GM12878 (cell line): ENCODE data around the gene C3orf22. TPM values are rescaled to one million over a fixed set of nuclear protein-coding genes. Genes with fewer than 3 reads are reported as not detected.

Source experiments
- ATAC-seq: fragments of 200-7000 bp; cut with Tn5 transposase; 3 replicates; pipeline ENCODE4 v1.9.1; 2020; ENCODE audit warnings: mild to moderate bottlenecking, moderate library complexity
- BruUV-seq: library from RNA; stranded (reverse); fragments of 400-500 nt; replicated peaks from 2 replicates; lab custom pipeline; 2021; lab: Mats Ljungman, UMichigan
- CTCF ChIA-PET: fragments of 300-600 bp; sonication (Branson Sonifier 250); formaldehyde crosslinking; extraction: SDS; loops from one replicate; lab custom pipeline; 2021; ENCODE audit warnings: inconsistent platforms; lab: Yijun Ruan, JAX
- POLR2A ChIA-PET: fragments of 350-600 bp; formaldehyde crosslinking; extraction: SDS; loops from one replicate; lab custom pipeline; 2021; ENCODE audit warnings: inconsistent platforms; lab: Charles Lee
- RAD21 ChIA-PET: fragments of 300-600 bp; sonication (Branson Sonifier 250); formaldehyde crosslinking; loops from one replicate; lab custom pipeline; 2023; ENCODE audit warnings: antibody characterized with exemption; ENCODE audit not compliant: unreplicated experiment; lab: Charles Lee
- SMC1A ChIA-PET: fragments of 300-600 bp; sonication (Branson Sonifier 250); formaldehyde crosslinking; loops from one replicate; lab custom pipeline; 2023; ENCODE audit not compliant: unreplicated experiment, uncharacterized antibody; lab: Charles Lee
- DNase-seq: peaks from one replicate; pipeline ENCODE4 v3.0.0-alpha.2; 2011; ENCODE audit warnings: low read depth, low spot score
- FAIRE-seq: peaks from 3 replicates; lab custom pipeline; 2011; peaks lifted over from hg19 to GRCh38; lab: Jason Lieb, UNC
- H2AFZ ChIP-seq: 2 replicates; pipeline ENCODE4 v1.6.0; 2011; ENCODE audit warnings: low read depth, low read length, control low read depth; ENCODE audit not compliant: control insufficient read depth
- H3K27ac ChIP-seq: 2 replicates; pipeline ENCODE4 v1.5.1; 2011; ENCODE audit warnings: control low read depth; ENCODE audit not compliant: control insufficient read depth, insufficient read depth
- H3K27me3 ChIP-seq, 2 experiments: replicated peaks in 1 of 2; 2 replicates each; pipeline versions ENCODE4 v1.6.0 to v1.6.1; 2011; ENCODE audit warnings: low read length in 1 of 2; ENCODE audit not compliant: control insufficient read depth in 2 of 2, insufficient read depth in 2 of 2
- H3K36me3 ChIP-seq, 2 experiments: 2 replicates each; pipeline ENCODE4 v1.5.1; 2011; ENCODE audit warnings: low read length in 1 of 2; ENCODE audit not compliant: control insufficient read depth in 2 of 2, insufficient read depth in 2 of 2
- H3K4me1 ChIP-seq: 2 replicates; pipeline ENCODE4 v1.6.1; 2011; ENCODE audit warnings: mild to moderate bottlenecking, low read length, moderate library complexity, mixed read lengths; ENCODE audit not compliant: control insufficient read depth, insufficient read depth
- H3K4me2 ChIP-seq: 2 replicates; pipeline ENCODE4 v1.6.0; 2011; ENCODE audit warnings: control low read depth; ENCODE audit not compliant: control insufficient read depth, insufficient read depth
- H3K4me3 ChIP-seq: fragments of 200-600 bp; sonication (generic); 2 replicates; pipeline ENCODE4 v1.5.1; 2016
- H3K79me2 ChIP-seq: 2 replicates; pipeline ENCODE4 v1.6.0; 2011; ENCODE audit warnings: low read length; ENCODE audit not compliant: control insufficient read depth, insufficient read depth
- H3K9ac ChIP-seq: 2 replicates; pipeline ENCODE4 v1.8.0; 2011; ENCODE audit warnings: low read length, control low read depth, mixed read lengths; ENCODE audit not compliant: control insufficient read depth, insufficient read depth
- H3K9me3 ChIP-seq: replicated peaks from 3 replicates; pipeline ENCODE4 v1.5.1; 2011; ENCODE audit warnings: mild to moderate bottlenecking, low read length; ENCODE audit not compliant: control insufficient read depth, insufficient read depth
- H4K20me1 ChIP-seq: 2 replicates; pipeline ENCODE4 v1.6.0; 2011; ENCODE audit not compliant: control insufficient read depth, insufficient read depth
- CHD4 ChIP-seq: fragments of 200-600 bp; sonication (generic); IDR thresholded peaks from 2 replicates; pipeline ENCODE4 v1.6.1; 2016; ENCODE audit warnings: mild to moderate bottlenecking
- EED ChIP-seq: sonication (generic); IDR thresholded peaks from 2 replicates; pipeline ENCODE4 v1.6.1; 2016; ENCODE audit warnings: antibody characterized with exemption, low read depth
- MEF2B ChIP-seq: fragments of 450-650 bp; IDR thresholded peaks from 2 replicates; pipeline ENCODE4 v1.6.1; 2018; ENCODE audit warnings: mild to moderate bottlenecking, moderate library complexity; ENCODE audit not compliant: partially characterized antibody, poor library complexity, severe bottlenecking
- NFXL1 ChIP-seq: fragments of 450-650 bp; IDR thresholded peaks from 2 replicates; pipeline ENCODE4 v1.6.1; 2017; ENCODE audit warnings: antibody characterized with exemption, mild to moderate bottlenecking, borderline replicate concordance
- RCOR1 ChIP-seq: conservative IDR thresholded peaks from 2 replicates; pipeline ENCODE4 v1.6.1; 2012; ENCODE audit warnings: low read depth, low read length, improper control_type of control experiment
- TCF7 ChIP-seq: IDR thresholded peaks from 2 replicates; pipeline ENCODE4 v1.6.1; 2014; ENCODE audit warnings: antibody characterized with exemption, borderline replicate concordance
- WGBS: methylation state at CpG from one replicate; pipeline ENCODE4 v1.1.6; 2016; ENCODE audit warnings: low lambda C conversion rate; ENCODE audit not compliant: insufficient replicate concordance, insufficient coverage; ENCODE audit errors: missing lambda C conversion rate; 5-methylcytosine and 5-hydroxymethylcytosine counted together
- in situ Hi-C: fragments of 300-500 bp; cut with MboI; formaldehyde crosslinking; loops from 9 replicates; pipeline ENCODE4 v1.14.3; 2018; ENCODE audit warnings: mixed read lengths
- intact Hi-C: fragments of 100-400 bp; cut with micrococcal nuclease; formaldehyde crosslinking; loops from one replicate; pipeline ENCODE4 v1.14.2; 2022; ENCODE audit not compliant: unreplicated experiment
- polyA plus RNA-seq, 11 experiments: library from polyadenylated mRNA; depleted of rRNA in 4 of 11; unstranded in 6 of 11; stranded (reverse) in 5 of 11; fragments of >200 nt; fragmentation: Nextera tagmentation in 4 of 11; fragmentation: Illumina TruSeq in 1 of 11; extraction: Ambion mirVana in 4 of 11; extraction: Trizol in 1 of 11; gene quantifications; 1 replicate in 1 of 11; 2 replicates in 10 of 11; pipeline versions ENCODE4 v1.2.1 to v1.2.3, GENCODE V29; 2011 to 2016; ENCODE audit warnings: inconsistent platforms in 2 of 11, missing spikeins in 2 of 11, low read depth in 1 of 11
- total RNA-seq, 4 experiments: library from RNA; depleted of rRNA in 3 of 4; stranded (reverse); fragments of >200 nt in 3 of 4; fragmentation: Illumina TruSeq in 1 of 4; extraction: Trizol in 1 of 4; gene quantifications; 2 replicates each; pipeline versions ENCODE4 v1.2.1 to v1.2.3, GENCODE V29; 2013 to 2021
- TF ChIP-seq, protein P1 (sequence below): IDR thresholded peaks from 2 replicates; pipeline ENCODE4 v1.6.1; 2011; ENCODE audit warnings: borderline replicate concordance, low read depth, mild to moderate bottlenecking, moderate library complexity, low read length; ENCODE audit not compliant: insufficient read depth, poor library complexity, severe bottlenecking
- TF ChIP-seq, protein P2 (sequence below): fragments of 450-650 bp; IDR thresholded peaks from 2 replicates; pipeline ENCODE4 v1.6.1; 2018; ENCODE audit warnings: borderline replicate concordance, mild to moderate bottlenecking; ENCODE audit not compliant: partially characterized antibody

Gene C3orf22
- total and polyA plus RNA-seq, 10 of the 15 experiments (the other 5 are each of a cell fraction or from before 2014, with no cell fraction given) = not detected

DNA sequence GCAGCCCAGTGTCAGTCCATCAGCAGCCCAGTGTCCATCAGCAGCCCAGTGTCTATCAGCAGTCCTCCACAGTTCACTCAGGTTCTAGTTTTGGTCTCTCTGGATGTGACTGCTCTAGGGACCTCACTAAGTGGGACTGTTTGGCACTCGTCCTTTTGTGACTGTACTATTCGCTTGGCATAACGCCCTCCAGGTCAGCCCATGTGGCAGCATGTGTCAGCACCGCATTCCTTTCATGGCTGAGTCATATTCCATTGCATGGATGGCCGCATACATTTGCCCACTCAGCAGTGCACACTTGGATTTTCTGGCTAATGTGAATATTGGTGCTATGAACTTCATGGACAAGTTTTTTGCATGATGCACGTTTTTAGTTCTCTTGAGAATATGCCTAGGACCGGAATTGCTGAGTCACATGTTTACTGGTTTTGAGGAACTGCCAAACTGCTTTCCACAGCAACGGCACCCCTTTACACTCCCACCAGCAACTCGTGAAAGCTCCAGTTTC lies 18.3 kb downstream of the C3orf22 start:
- FAIRE-seq (no peak), DNase-seq (no peak), ATAC-seq (no peak)
- Histone ChIP-seq H3K27me3 (peaks cover 0 to 2% of the 10 kb centered on the region in 2 experiments; a peak in 2 of 4 replicates), H3K4me3 (no peak overlapping the region), H2AFZ (no peak overlapping the region), H3K9me3 (no peaks in the 10 kb centered on the region), H3K27ac (no peak overlapping the region), H3K36me3 (no peaks in the 10 kb centered on the region), H3K79me2 (no peaks in the 10 kb centered on the region), H3K4me1 (no peaks in the 10 kb centered on the region), H4K20me1 (no peaks in the 10 kb centered on the region), H3K4me2 (no peak overlapping the region), H3K9ac (no peak overlapping the region)
- ChIA-PET RAD21 (no interaction called here), SMC1A (no interaction called here), CTCF (no interaction called here), POLR2A (no interaction called here)
- TF ChIP-seq MEF2B (no peak), NFXL1 (no peak), EED (no peak), RCOR1 (no peak), TCF7 (no peak), CHD4 (no peak)
- TF ChIP-seq, protein P1, sequence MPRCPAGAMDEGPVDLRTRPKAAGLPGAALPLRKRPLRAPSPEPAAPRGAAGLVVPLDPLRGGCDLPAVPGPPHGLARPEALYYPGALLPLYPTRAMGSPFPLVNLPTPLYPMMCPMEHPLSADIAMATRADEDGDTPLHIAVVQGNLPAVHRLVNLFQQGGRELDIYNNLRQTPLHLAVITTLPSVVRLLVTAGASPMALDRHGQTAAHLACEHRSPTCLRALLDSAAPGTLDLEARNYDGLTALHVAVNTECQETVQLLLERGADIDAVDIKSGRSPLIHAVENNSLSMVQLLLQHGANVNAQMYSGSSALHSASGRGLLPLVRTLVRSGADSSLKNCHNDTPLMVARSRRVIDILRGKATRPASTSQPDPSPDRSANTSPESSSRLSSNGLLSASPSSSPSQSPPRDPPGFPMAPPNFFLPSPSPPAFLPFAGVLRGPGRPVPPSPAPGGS = peak; percentile 15
- TF ChIP-seq, protein P2, sequence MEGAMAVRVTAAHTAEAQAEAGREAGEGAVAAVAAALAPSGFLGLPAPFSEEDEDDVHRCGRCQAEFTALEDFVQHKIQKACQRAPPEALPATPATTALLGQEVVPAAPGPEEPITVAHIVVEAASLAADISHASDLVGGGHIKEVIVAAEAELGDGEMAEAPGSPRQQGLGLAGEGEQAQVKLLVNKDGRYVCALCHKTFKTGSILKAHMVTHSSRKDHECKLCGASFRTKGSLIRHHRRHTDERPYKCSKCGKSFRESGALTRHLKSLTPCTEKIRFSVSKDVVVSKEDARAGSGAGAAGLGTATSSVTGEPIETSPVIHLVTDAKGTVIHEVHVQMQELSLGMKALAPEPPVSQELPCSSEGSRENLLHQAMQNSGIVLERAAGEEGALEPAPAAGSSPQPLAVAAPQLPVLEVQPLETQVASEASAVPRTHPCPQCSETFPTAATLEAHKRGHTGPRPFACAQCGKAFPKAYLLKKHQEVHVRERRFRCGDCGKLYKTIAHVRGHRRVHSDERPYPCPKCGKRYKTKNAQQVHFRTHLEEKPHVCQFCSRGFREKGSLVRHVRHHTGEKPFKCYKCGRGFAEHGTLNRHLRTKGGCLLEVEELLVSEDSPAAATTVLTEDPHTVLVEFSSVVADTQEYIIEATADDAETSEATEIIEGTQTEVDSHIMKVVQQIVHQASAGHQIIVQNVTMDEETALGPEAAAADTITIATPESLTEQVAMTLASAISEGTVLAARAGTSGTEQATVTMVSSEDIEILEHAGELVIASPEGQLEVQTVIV = no peak
- in situ Hi-C loops = no loop called here
- WGBS = 18% methylated on average over 9 of the region's 9 CpGs
- BruUV-seq = no TSS peak
- intact Hi-C loops = no loop called here
